Small intestine (tissue), 7 donors: Measurements from ENCODE around the gene ZNF580. TPM values are rescaled to one million over a fixed set of nuclear protein-coding genes. Genes with fewer than 3 reads are reported as not detected.

Experiments used
- DNase-seq, 2 donors: peaks; one replicate each; pipeline versions ENCODE4 v3.0.0 to v3.0.0-alpha.2; 2013
- FAIRE-seq: peaks from 2 replicates; lab custom pipeline; 2012; peaks lifted over from hg19 to GRCh38; lab: Jason Lieb, UNC
- H3K27ac ChIP-seq, 3 donors: one replicate each; pipeline ENCODE4 v1.5.1; 2013; ENCODE audit warnings: low read length in 2 of 3, mild to moderate bottlenecking in 2 of 3, control low read depth in 1 of 3, inconsistent platforms in 1 of 3, low read depth in 1 of 3, moderate library complexity in 1 of 3
- H3K27me3 ChIP-seq, 3 donors: one replicate each; pipeline ENCODE4 v1.6.1; 2013; ENCODE audit warnings: low read length in 3 of 3, inconsistent platforms in 1 of 3; ENCODE audit not compliant: control insufficient read depth in 3 of 3, insufficient read depth in 3 of 3
- H3K36me3 ChIP-seq, 3 donors: one replicate each; pipeline ENCODE4 v1.6.1; 2013; ENCODE audit warnings: low read length in 3 of 3, inconsistent platforms in 1 of 3, low read depth in 1 of 3, mild to moderate bottlenecking in 1 of 3, moderate library complexity in 1 of 3; ENCODE audit not compliant: control insufficient read depth in 3 of 3, insufficient read depth in 2 of 3
- H3K4me1 ChIP-seq, 3 donors: one replicate each; pipeline ENCODE4 v1.6.1; 2013; ENCODE audit warnings: low read length in 2 of 3, inconsistent platforms in 1 of 3, low read depth in 1 of 3, mild to moderate bottlenecking in 1 of 3, moderate library complexity in 1 of 3; ENCODE audit not compliant: control insufficient read depth in 3 of 3, insufficient read depth in 2 of 3
- H3K4me3 ChIP-seq, 3 donors: one replicate each; pipeline ENCODE4 v1.5.1; 2013; ENCODE audit warnings: low read length in 3 of 3, control low read depth in 1 of 3, inconsistent platforms in 1 of 3, low read depth in 1 of 3, mild to moderate bottlenecking in 1 of 3, moderate library complexity in 1 of 3
- H3K9me3 ChIP-seq, 2 donors: one replicate each; pipeline ENCODE4 v1.6.1; 2013; ENCODE audit warnings: low read depth in 1 of 2, low read length in 1 of 2; ENCODE audit not compliant: control insufficient read depth in 2 of 2, insufficient read depth in 1 of 2
- WGBS, 3 donors: extraction: QIAGEN DNeasy Blood & Tissue Kit; methylation state at CpG; one replicate each; pipeline ENCODE4 v1.1.7; 2013; 5-methylcytosine and 5-hydroxymethylcytosine counted together
- polyA plus RNA-seq, 4 donors: library from polyadenylated mRNA; stranded (reverse) in 3 of 4; unstranded in 1 of 4; fragments of 200-250 nt in 3 of 4; fragments of 120-200 nt in 1 of 4; gene quantifications; one replicate each; pipeline versions ENCODE4 v1.2.1 to v1.2.3, GENCODE V29; 2013
- donor health status: healthy with polysubstance abuse.
- donor health status: control.
- donor health status: control.
- donor health status: Bipolar disorder and iron deficiency.
- donor health status: healthy.

ZNF580 gene
- polyA plus RNA-seq, 4 donors, result 8.3 to 28.5 (median 16.6) TPM

- FAIRE-seq, result no peak
- no peaks in the 10 kb centered on the region for H3K9me3 ChIP-seq
- H3K4me3 ChIP-seq, result no peak overlapping the region
- no peak for DNase-seq
- H3K27ac ChIP-seq, result no peak overlapping the region
- WGBS, 3 donors, result 97 to 98% (median 98%) methylated on average over 31 to 38 of the region's 38 CpGs
- no peaks in the 10 kb centered on the region for H3K4me1 ChIP-seq
- H3K36me3 ChIP-seq, result peaks cover 3 to 54% (median 11%) of the 10 kb centered on the region in 3 donors
- no peaks in the 10 kb centered on the region for H3K27me3 ChIP-seq
Measured at GRCh38 chr19:55616395-55616875, 24.4 kb upstream of the ZNF580 start.

GRCh38 chr19:55617426-55617825 is 23.4 kb upstream of the ZNF580 start:
- Histone ChIP-seq H3K36me3 (peaks cover 3 to 57% (median 11%) of the 10 kb centered on the region in 3 donors), H3K27ac (no peak overlapping the region), H3K9me3 (no peaks in the 10 kb centered on the region), H3K27me3 (no peaks in the 10 kb centered on the region), H3K4me3 (no peak overlapping the region), H3K4me1 (no peaks in the 10 kb centered on the region)
- FAIRE-seq (no peak), DNase-seq (no peak)
- 89 to 97% (median 90%) methylated on average over 8 of the region's 8 CpGs for WGBS, 3 donors

- no peak for FAIRE-seq
- H3K27ac ChIP-seq, result no peak overlapping the region
- H3K4me1 ChIP-seq, result peaks cover 0 to under 1% (median 0%) of the 10 kb centered on the region in 3 donors
- H3K4me3 ChIP-seq, result no peak overlapping the region
- WGBS, 3 donors, result 81 to 90% (median 81%) methylated on average over 7 of the region's 7 CpGs
- H3K9me3 ChIP-seq, result no peaks in the 10 kb centered on the region
- peaks cover 3 to 63% (median 10%) of the 10 kb centered on the region in 3 donors for H3K36me3 ChIP-seq
- DNase-seq, result no peak
- H3K27me3 ChIP-seq, result no peaks in the 10 kb centered on the region
Measured at GRCh38 chr19:55618426-55618825, 22.4 kb upstream of the ZNF580 start.

GRCh38 chr19:55619286-55619685 is 21.5 kb upstream of the ZNF580 start:
- peaks cover 0 to 6% (median 0%) of the 10 kb centered on the region in 3 donors for H3K4me1 ChIP-seq
- no peaks in the 10 kb centered on the region for H3K9me3 ChIP-seq
- H3K27me3 ChIP-seq, result no peaks in the 10 kb centered on the region
- no peak overlapping the region for H3K4me3 ChIP-seq
- FAIRE-seq (no peak), DNase-seq (no peak)
- H3K36me3 ChIP-seq, result peaks cover 3 to 61% (median 9%) of the 10 kb centered on the region in 3 donors
- WGBS, 3 donors, result 73 to 97% (median 91%) methylated on average over 3 of the region's 3 CpGs
- H3K27ac ChIP-seq, result no peak overlapping the region

GRCh38 chr19:55620410-55621204 is 20.2 kb upstream of the ZNF580 start:
- Histone ChIP-seq H3K36me3 (peaks cover 3 to 53% (median 7%) of the 10 kb centered on the region in 3 donors), H3K27me3 (no peaks in the 10 kb centered on the region), H3K27ac (no peak overlapping the region), H3K4me1 (peaks cover 4 to 13% (median 5%) of the 10 kb centered on the region in 3 donors), H3K4me3 (no peak overlapping the region), H3K9me3 (no peaks in the 10 kb centered on the region)
- WGBS, 3 donors, result 88 to 96% (median 90%) methylated on average over 12 of the region's 12 CpGs
- DNase-seq (no peak), FAIRE-seq (no peak)

GRCh38 chr19:55621205-55621672 is 19.6 kb upstream of the ZNF580 start:
- 67 to 85% (median 76%) methylated on average over 8 to 9 of the region's 9 CpGs for WGBS, 3 donors
- peaks cover 4 to 13% (median 5%) of the 10 kb centered on the region in 3 donors for H3K4me1 ChIP-seq
- FAIRE-seq (no peak), DNase-seq (no peak)
- H3K36me3 ChIP-seq, result peaks cover 3 to 49% (median 4%) of the 10 kb centered on the region in 3 donors
- no peak overlapping the region for H3K27ac ChIP-seq
- no peaks in the 10 kb centered on the region for H3K9me3 ChIP-seq
- H3K27me3 ChIP-seq, result no peaks in the 10 kb centered on the region
- H3K4me3 ChIP-seq, result no peak overlapping the region

GRCh38 chr19:55621673-55622231 is 19.1 kb upstream of the ZNF580 start:
- Histone ChIP-seq H3K4me1 (peaks cover 4 to 13% (median 5%) of the 10 kb centered on the region in 3 donors), H3K4me3 (no peak overlapping the region), H3K27me3 (no peaks in the 10 kb centered on the region), H3K9me3 (no peaks in the 10 kb centered on the region), H3K27ac (no peak overlapping the region), H3K36me3 (peaks cover 0 to 44% (median 1%) of the 10 kb centered on the region in 3 donors)
- FAIRE-seq (no peak), DNase-seq (no peak)
- WGBS, 3 donors, result 95 to 97% (median 96%) methylated on average over 53 to 55 of the region's 55 CpGs

- Histone ChIP-seq H3K9me3 (no peaks in the 10 kb centered on the region), H3K27me3 (no peaks in the 10 kb centered on the region), H3K27ac (no peak overlapping the region), H3K36me3 (peaks cover 0 to 38% (median 0%) of the 10 kb centered on the region in 3 donors), H3K4me1 (peaks cover 4 to 13% (median 5%) of the 10 kb centered on the region in 3 donors), H3K4me3 (no peak overlapping the region)
- 93 to 95% (median 94%) methylated on average over 38 to 40 of the region's 40 CpGs for WGBS, 3 donors
- DNase-seq, result no peak
- FAIRE-seq, result no peak
Measured at GRCh38 chr19:55622242-55622969, 18.4 kb upstream of the ZNF580 start.
